ENCODE measurements around the gene MTF1.

MTF1 gene

GRCh38 chr1:37794372-37795339 lies 64.7 kb downstream of the MTF1 start (continued):
- TF ChIP-seq ZIC2 (tag by site-specific recombination; IDR thresholded peaks at IDR 0.05): 0 out of 2 replicates have a peak, but pooled peaks have one; percentile 15
- no peak for TF ChIP-seq ZNF518A (tag by site-specific recombination; conservative IDR thresholded peaks at IDR 0.05; ENCODE audit: low read depth)
- no peak for TF ChIP-seq ZNF488 (tag by site-specific recombination; IDR thresholded peaks at IDR 0.05)
- TF ChIP-seq CTCF (tag by site-specific recombination; IDR thresholded peaks at IDR 0.05): peak; percentile 73
- TF ChIP-seq KLF9 (tag by site-specific recombination; IDR thresholded peaks at IDR 0.05; ENCODE audit: low read depth): peak; percentile 36; the same call in 1 of the 2 replicates
- TF ChIP-seq ZNF184 (tag by site-specific recombination; IDR thresholded peaks at IDR 0.05): no peak
- no peak for TF ChIP-seq ZSCAN16 (tag by site-specific recombination; IDR thresholded peaks at IDR 0.05)
- no peak for TF ChIP-seq ZNF791 (tag by site-specific recombination; IDR thresholded peaks at IDR 0.05)
- no peak for TF ChIP-seq ZNF157 (tag by site-specific recombination; IDR thresholded peaks at IDR 0.05)
- TF ChIP-seq ZNF76 (tag by site-specific recombination; IDR thresholded peaks at IDR 0.05; ENCODE audit: borderline replicate concordance, low read depth): 0 out of 2 replicates have a peak, but pooled peaks have one; percentile 5
- no peak for TF ChIP-seq ZNF280D (tag by site-specific recombination; IDR thresholded peaks at IDR 0.05)
- no peak for TF ChIP-seq ZNF423 (tag by site-specific recombination; IDR thresholded peaks at IDR 0.05)
- no peak for TF ChIP-seq TRIM28 (IDR thresholded peaks at IDR 0.05; ENCODE audit: borderline replicate concordance, low read length)
